Stomach (tissue), 9 donors: Measurements from ENCODE around the gene KANK4. TPM values are rescaled to one million over a fixed set of nuclear protein-coding genes. Genes with fewer than 3 reads are reported as not detected.

Source experiments
- DNase-seq, 2 donors: peaks; one replicate each; pipeline versions ENCODE4 v3.0.0 to v3.0.0-alpha.2; 2013 to 2019
- H3K27ac ChIP-seq, 5 donors: fragments of 200-600 bp in 4 of 5; sonication (generic) in 4 of 5; one replicate each; pipeline ENCODE4 v1.5.1; 2013 to 2019; ENCODE audit warnings: mild to moderate bottlenecking in 1 of 5, moderate library complexity in 1 of 5
- H3K27me3 ChIP-seq, 3 donors: fragments of 200-600 bp; sonication (generic); one replicate each; pipeline ENCODE4 v1.5.1; 2017 to 2019; ENCODE audit warnings: mixed run types in 1 of 3
- H3K36me3 ChIP-seq, 4 donors: fragments of 200-600 bp; sonication (generic); 1 replicate in 3 of 4; 2 replicates in 1 of 4; pipeline ENCODE4 v1.5.1; 2016 to 2019
- H3K4me1 ChIP-seq, 4 donors: fragments of 200-600 bp; sonication (generic); one replicate each; pipeline ENCODE4 v1.5.1; 2016 to 2019
- H3K4me3 ChIP-seq, 4 donors: fragments of 200-600 bp; sonication (generic) in 3 of 4; one replicate each; pipeline ENCODE4 v1.5.1; 2016 to 2019; ENCODE audit warnings: mild to moderate bottlenecking in 1 of 4
- H3K9me3 ChIP-seq, 4 donors: fragments of 200-600 bp; sonication (generic); one replicate each; pipeline ENCODE4 v1.5.1; 2016 to 2019
- CTCF ChIP-seq, 7 experiments: fragments of 450-650 bp in 4 of 7; fragments of 200-600 bp in 3 of 7; sonication (generic) in 3 of 7; IDR thresholded peaks; one replicate each; pipeline ENCODE4 v1.5.1; 2016 to 2019; ENCODE audit warnings: antibody characterized with exemption in 7 of 7, control low read depth in 2 of 7, mild to moderate bottlenecking in 1 of 7
- EP300 ChIP-seq: sonication (generic); formaldehyde crosslinking; IDR thresholded peaks from one replicate; pipeline ENCODE4 v1.6.1; 2017; ENCODE audit warnings: antibody characterized with exemption
- POLR2A ChIP-seq, 4 donors: fragments of 450-650 bp; IDR thresholded peaks; one replicate each; pipeline ENCODE4 v1.6.1; 2016; ENCODE audit warnings: antibody characterized with exemption in 4 of 4, control low read depth in 2 of 4, mild to moderate bottlenecking in 1 of 4, moderate library complexity in 1 of 4
- POLR2AphosphoS5 ChIP-seq, 3 donors: sonication (generic); formaldehyde crosslinking; IDR thresholded peaks; one replicate each; pipeline ENCODE4 v1.6.1; 2016; ENCODE audit warnings: antibody characterized with exemption in 3 of 3
- WGBS, 5 donors: extraction: QIAGEN DNeasy Blood & Tissue Kit in 3 of 5; methylation state at CpG; one replicate each; pipeline versions ENCODE4 v1.1.5 to v1.1.7; 2013 to 2018; 5-methylcytosine and 5-hydroxymethylcytosine counted together
- intact Hi-C: fragments of 100-400 bp; cut with DNase I; formaldehyde crosslinking; loops from one replicate; pipeline ENCODE4 v1.15.1; 2023; ENCODE audit warnings: low total_unique reads
- polyA plus RNA-seq, 3 donors: library from polyadenylated mRNA; stranded (reverse); fragments of 200-250 nt; gene quantifications; one replicate each; pipeline ENCODE4 v1.2.3, GENCODE V29; 2013
- total RNA-seq, 5 donors: library from RNA; depleted of rRNA; stranded (reverse); fragments of >200 nt; gene quantifications; one replicate each; pipeline versions ENCODE4 v1.1.0 to v1.2.3, GENCODE V29; 2014 to 2016
- donor health status: healthy with polysubstance abuse.
- donor health status: Bipolar disorder and iron deficiency.
- donor health status: healthy.

KANK4 gene
- total and polyA plus RNA-seq, 8 donors: 0.31 to 3.9 (median 2.0) TPM; not detected in 2

- Histone ChIP-seq H3K9me3 (no peaks in the 10 kb centered on the region), H3K4me3 (no peak overlapping the region), H3K27ac (no peak overlapping the region), H3K4me1 (peaks cover 5 to 22% (median 19%) of the 10 kb centered on the region in 4 donors), H3K36me3 (no peaks in the 10 kb centered on the region), H3K27me3 (peaks cover 0 to 8% (median 7%) of the 10 kb centered on the region in 3 donors)
- WGBS, 5 donors: 94 to 100% (median 96%) methylated on average over 2 of the region's 2 CpGs
- intact Hi-C loops: no loop called here
- no peak for DNase-seq
- TF ChIP-seq EP300 (no peak), CTCF (IDR thresholded peaks at IDR 0.05) (no peak), POLR2A (IDR thresholded peaks at IDR 0.05) (no peak), POLR2AphosphoS5 (IDR thresholded peaks at IDR 0.05) (no peak)
These were observed 31.0 kb downstream of the KANK4 start for GRCh38 chr1:62288224-62288623.

- Histone ChIP-seq H3K9me3 (no peaks in the 10 kb centered on the region), H3K27ac (no peak overlapping the region), H3K36me3 (no peaks in the 10 kb centered on the region), H3K27me3 (peaks cover 0 to 8% (median 7%) of the 10 kb centered on the region in 3 donors), H3K4me1 (peaks cover 5 to 22% (median 19%) of the 10 kb centered on the region in 4 donors), H3K4me3 (peak overlapping the region; percentile 6 to 31 (median 13))
- intact Hi-C loops: no loop called here
- 18 to 32% (median 20%) methylated on average over 5 to 9 of the region's 9 CpGs for WGBS, 5 donors
- no peak for DNase-seq
- TF ChIP-seq POLR2AphosphoS5 (IDR thresholded peaks at IDR 0.05) (no peak), EP300 (no peak), POLR2A (IDR thresholded peaks at IDR 0.05) (no peak), CTCF (IDR thresholded peaks at IDR 0.05) (no peak)
These were observed 32.4 kb downstream of the KANK4 start for GRCh38 chr1:62286786-62287224.

GRCh38 chr1:62285984-62286785 is 33.0 kb downstream of the KANK4 start:
- Histone ChIP-seq H3K27me3 (peaks cover 0 to 8% (median 7%) of the 10 kb centered on the region in 3 donors), H3K27ac (no peak overlapping the region), H3K4me1 (peaks cover 5 to 22% (median 19%) of the 10 kb centered on the region in 4 donors), H3K36me3 (peaks cover 0 to 3% (median 0%) of the 10 kb centered on the region in 4 donors), H3K9me3 (peaks cover 0 to 3% (median 0%) of the 10 kb centered on the region in 4 donors), H3K4me3 (peak overlapping the region; percentile 6 to 31 (median 13))
- 17 to 26% (median 23%) methylated on average over 20 of the region's 20 CpGs for WGBS, 5 donors
- intact Hi-C loops: no loop called here
- peak in 1 of 2 donors; percentile 30 for DNase-seq
- TF ChIP-seq EP300 (no peak), POLR2AphosphoS5 (IDR thresholded peaks at IDR 0.05) (no peak), CTCF (IDR thresholded peaks at IDR 0.05) (no peak), POLR2A (IDR thresholded peaks at IDR 0.05) (no peak)

GRCh38 chr1:62285440-62285839 is 33.8 kb downstream of the KANK4 start:
- 19 to 35% (median 22%) methylated on average over 1 of the region's 1 CpG for WGBS, 5 donors
- DNase-seq: no peak
- peaks cover 5 to 22% (median 19%) of the 10 kb centered on the region in 4 donors for H3K4me1 ChIP-seq
- no peak overlapping the region for H3K27ac ChIP-seq
- no peak overlapping the region for H3K4me3 ChIP-seq
- H3K36me3 ChIP-seq: peaks cover 0 to 8% (median 0%) of the 10 kb centered on the region in 4 donors
- TF ChIP-seq POLR2AphosphoS5 (IDR thresholded peaks at IDR 0.05) (no peak), CTCF (IDR thresholded peaks at IDR 0.05) (no peak), EP300 (no peak), POLR2A (IDR thresholded peaks at IDR 0.05) (no peak)
- H3K27me3 ChIP-seq: peaks cover 0 to 8% (median 7%) of the 10 kb centered on the region in 3 donors
- H3K9me3 ChIP-seq: peaks cover 0 to 7% (median 0%) of the 10 kb centered on the region in 4 donors
- intact Hi-C loops: no loop called here
